ENCODE data around the gene EYS. TPM values are rescaled to one million over a fixed set of nuclear protein-coding genes. Genes with fewer than 3 reads are reported as not detected.

The EYS gene
- total RNA-seq, 1 donor from 2014 or later = not detected

- TF ChIP-seq CTCF (IDR thresholded peaks at IDR 0.05; ENCODE audit: insufficient read depth, low read length, poor library complexity, severe bottlenecking) = no peak
- no peak overlapping the region for H3K4me3 ChIP-seq (ENCODE audit: low read depth, low read length)
- no peaks in the 10 kb centered on the region for H3K36me3 ChIP-seq (ENCODE audit: control insufficient read depth, insufficient read depth, low read length)
- H3K27me3 ChIP-seq (ENCODE audit: control insufficient read depth, insufficient read depth, low read length) = no peaks in the 10 kb centered on the region
- DNase-seq (ENCODE audit: low read depth) = no peak
Measured at GRCh38 chr6:64724091-64724490, 982.9 kb downstream of the EYS start.

DNA sequence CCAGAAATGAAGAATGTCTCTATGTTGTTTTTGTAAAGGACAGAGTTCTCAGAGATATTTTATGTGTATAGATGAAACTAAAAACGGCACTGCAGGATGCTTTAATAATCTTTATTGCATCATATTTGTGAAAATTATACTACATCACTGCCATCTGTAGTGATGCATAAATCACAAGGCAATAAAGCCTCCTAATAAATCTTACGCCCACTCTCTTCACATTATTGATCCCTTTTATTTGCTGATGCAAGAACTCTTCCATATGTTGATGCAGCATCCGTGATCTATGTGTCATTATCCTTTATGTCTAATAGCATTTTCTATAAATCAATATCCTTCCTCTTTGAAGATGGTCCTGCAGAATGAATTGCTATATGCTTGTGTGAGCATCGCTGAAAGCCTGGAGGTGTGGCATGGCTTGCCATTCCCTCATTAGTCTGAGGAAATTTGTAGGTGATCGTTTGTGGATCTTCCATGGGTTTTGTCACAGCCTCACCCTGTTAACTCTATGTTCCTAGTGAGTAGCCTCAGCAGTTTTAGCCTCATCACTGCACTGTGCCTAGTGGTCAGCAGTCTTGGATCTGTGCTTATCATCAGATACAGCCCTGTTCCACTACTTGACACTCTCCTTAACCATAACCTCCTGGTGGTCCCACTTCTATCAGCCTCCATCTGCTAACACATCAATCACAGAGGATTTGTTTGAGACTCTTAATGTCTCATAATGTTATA lies 983.5 kb downstream of the EYS start:
- Histone ChIP-seq H3K27me3 (ENCODE audit: control insufficient read depth, insufficient read depth, low read length) (no peaks in the 10 kb centered on the region), H3K4me3 (ENCODE audit: low read depth, low read length) (no peak overlapping the region), H3K36me3 (ENCODE audit: control insufficient read depth, insufficient read depth, low read length) (no peaks in the 10 kb centered on the region)
- no peak for TF ChIP-seq CTCF (IDR thresholded peaks at IDR 0.05; ENCODE audit: insufficient read depth, low read length, poor library complexity, severe bottlenecking)
- DNase-seq (ENCODE audit: low read depth) = no peak

GRCh38 chr6:64721865-64722264 lies 985.2 kb downstream of the EYS start:
- Histone ChIP-seq H3K27me3 (ENCODE audit: control insufficient read depth, insufficient read depth, low read length) (no peaks in the 10 kb centered on the region), H3K36me3 (ENCODE audit: control insufficient read depth, insufficient read depth, low read length) (no peaks in the 10 kb centered on the region), H3K4me3 (ENCODE audit: low read depth, low read length) (no peak overlapping the region)
- TF ChIP-seq CTCF (IDR thresholded peaks at IDR 0.05; ENCODE audit: insufficient read depth, low read length, poor library complexity, severe bottlenecking) = no peak
- no peak for DNase-seq (ENCODE audit: low read depth)

DNA sequence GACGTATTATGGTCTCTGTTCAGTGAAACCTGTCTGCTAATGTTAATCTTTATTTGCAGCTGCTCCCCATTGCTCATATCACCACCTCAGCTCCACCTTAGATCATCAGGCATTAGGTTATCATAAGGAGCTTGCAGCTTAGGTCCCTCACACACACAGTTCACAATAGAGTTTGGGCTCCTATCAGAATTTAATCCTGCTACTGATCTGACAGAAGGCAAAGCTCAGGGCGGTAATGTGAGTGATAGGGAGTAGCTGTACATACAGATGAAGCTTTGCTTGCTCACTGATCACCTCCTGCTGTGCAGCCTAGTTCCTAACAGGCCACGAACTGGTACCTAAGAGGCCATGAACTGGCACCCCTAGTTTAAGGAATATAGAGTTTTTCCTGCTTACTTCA lies 989.7 kb downstream of the EYS start:
- no peak for DNase-seq (ENCODE audit: low read depth)
- TF ChIP-seq CTCF (IDR thresholded peaks at IDR 0.05; ENCODE audit: insufficient read depth, low read length, poor library complexity, severe bottlenecking) = no peak
- H3K27me3 ChIP-seq (ENCODE audit: control insufficient read depth, insufficient read depth, low read length) = no peaks in the 10 kb centered on the region
- no peak overlapping the region for H3K4me3 ChIP-seq (ENCODE audit: low read depth, low read length)
- no peaks in the 10 kb centered on the region for H3K36me3 ChIP-seq (ENCODE audit: control insufficient read depth, insufficient read depth, low read length)

- H3K4me3 ChIP-seq (ENCODE audit: low read depth, low read length) = no peak overlapping the region
- H3K36me3 ChIP-seq (ENCODE audit: control insufficient read depth, insufficient read depth, low read length) = no peaks in the 10 kb centered on the region
- no peaks in the 10 kb centered on the region for H3K27me3 ChIP-seq (ENCODE audit: control insufficient read depth, insufficient read depth, low read length)
- TF ChIP-seq CTCF (IDR thresholded peaks at IDR 0.05; ENCODE audit: insufficient read depth, low read length, poor library complexity, severe bottlenecking) = no peak
- DNase-seq (ENCODE audit: low read depth) = no peak
Measured at GRCh38 chr6:64715624-64716023, 991.4 kb downstream of the EYS start.

GRCh38 chr6:64714073-64714472 lies 993.0 kb downstream of the EYS start:
- Histone ChIP-seq H3K27me3 (ENCODE audit: control insufficient read depth, insufficient read depth, low read length) (no peaks in the 10 kb centered on the region), H3K4me3 (ENCODE audit: low read depth, low read length) (no peak overlapping the region), H3K36me3 (ENCODE audit: control insufficient read depth, insufficient read depth, low read length) (no peaks in the 10 kb centered on the region)
- no peak for DNase-seq (ENCODE audit: low read depth)
- no peak for TF ChIP-seq CTCF (IDR thresholded peaks at IDR 0.05; ENCODE audit: insufficient read depth, low read length, poor library complexity, severe bottlenecking)

Data from kidney epithelial cell (primary cell).